KOPT-K1 (cell line): ENCODE results near the gene SPATA33.
"Not testable (repeated sequence)": the region's sequence is repeated elsewhere in the genome, so short reads cannot be mapped to it uniquely, and the experiment has no call there.

Experiments
- H3K27ac ChIP-seq: fragments of 200-600 bp; sonication (generic); 2 replicates; pipeline ENCODE4 v1.5.1; 2016; ENCODE audit warnings: antibody characterized with exemption, mild to moderate bottlenecking, low read depth, low read length; ENCODE audit not compliant: poor library complexity, severe bottlenecking
- H3K36me3 ChIP-seq: fragments of 200-600 bp; sonication (generic); 2 replicates; pipeline ENCODE4 v1.5.1; 2017; ENCODE audit warnings: antibody characterized with exemption, mild to moderate bottlenecking, low read length, moderate library complexity; ENCODE audit not compliant: insufficient read depth
- H3K9me3 ChIP-seq: fragments of 200-600 bp; sonication (generic); 2 replicates; pipeline ENCODE4 v1.5.1; 2017; ENCODE audit warnings: antibody characterized with exemption, low read length, mild to moderate bottlenecking; ENCODE audit not compliant: insufficient read depth, poor library complexity, severe bottlenecking

SPATA33 gene

DNA sequence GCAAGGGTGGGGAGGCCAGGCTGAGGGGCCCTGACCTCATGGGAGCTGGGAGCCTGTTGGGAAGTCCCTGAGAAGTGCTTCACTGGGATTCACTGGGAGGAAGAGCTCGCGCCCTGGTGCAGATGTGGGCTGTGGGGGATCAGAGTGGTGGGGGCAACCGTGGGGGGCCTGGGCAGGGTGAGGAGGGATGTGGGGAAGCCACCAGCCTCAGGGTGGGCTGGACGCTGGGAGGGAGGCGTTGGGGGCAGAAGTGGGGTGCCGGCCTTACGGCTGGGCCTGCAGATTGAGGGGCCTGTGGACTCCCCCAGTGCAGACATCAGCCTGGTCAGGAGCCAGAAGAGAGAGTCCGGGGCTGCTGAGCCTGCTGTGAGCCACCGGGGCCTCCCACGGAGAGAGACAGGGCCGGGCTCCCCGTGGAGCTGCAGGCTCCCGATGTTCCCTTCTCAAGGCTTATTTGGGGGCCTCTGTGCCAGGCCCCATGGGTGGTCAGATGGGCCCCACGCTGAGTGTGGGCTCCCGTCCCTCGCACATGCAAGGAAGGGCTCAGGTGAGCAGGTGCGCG is 36.4 kb upstream of the SPATA33 start:
- no peak overlapping the region for H3K27ac ChIP-seq
- H3K9me3 ChIP-seq = no peaks in the 10 kb centered on the region

DNA sequence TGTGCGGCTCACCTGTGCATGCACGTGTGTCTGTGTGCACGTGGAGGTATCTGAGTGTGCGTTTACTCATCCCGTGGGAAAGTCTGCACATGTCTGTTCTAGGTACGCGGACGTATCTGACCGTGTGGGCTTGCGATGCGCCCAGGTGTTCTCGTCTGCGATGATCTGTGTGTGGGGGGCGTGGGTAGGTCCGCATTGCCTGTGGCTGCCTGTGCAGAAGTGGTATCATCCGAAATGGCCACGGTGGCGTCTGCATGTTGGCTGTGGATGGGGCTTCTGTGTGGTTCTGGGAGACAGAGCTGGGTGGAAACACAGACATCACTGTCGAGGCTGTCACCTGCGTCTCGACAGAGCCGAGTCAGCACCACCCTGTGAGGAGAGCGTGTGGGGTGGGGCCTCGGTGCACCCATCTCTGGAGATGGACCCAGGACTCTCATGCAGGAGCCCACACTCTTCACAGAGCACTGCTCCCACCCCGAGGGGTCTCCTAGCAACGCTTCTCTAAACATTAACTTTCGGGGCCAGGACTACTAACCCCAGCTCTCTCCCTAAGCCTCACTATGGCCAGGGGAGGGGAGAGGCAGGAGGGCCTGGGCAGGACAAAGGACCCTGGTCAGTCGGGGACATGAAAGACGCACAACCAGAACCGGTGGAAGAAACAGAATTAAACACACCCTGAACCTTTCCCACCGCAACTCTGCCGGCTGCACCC is 35.8 kb upstream of the SPATA33 start:
- Histone ChIP-seq H3K9me3 (no peaks in the 10 kb centered on the region), H3K36me3 (no peaks in the 10 kb centered on the region), H3K27ac (no peak overlapping the region)

More for the DNA sequence above, 36.4 kb upstream of the SPATA33 start:
- H3K36me3 ChIP-seq = no peaks in the 10 kb centered on the region

DNA sequence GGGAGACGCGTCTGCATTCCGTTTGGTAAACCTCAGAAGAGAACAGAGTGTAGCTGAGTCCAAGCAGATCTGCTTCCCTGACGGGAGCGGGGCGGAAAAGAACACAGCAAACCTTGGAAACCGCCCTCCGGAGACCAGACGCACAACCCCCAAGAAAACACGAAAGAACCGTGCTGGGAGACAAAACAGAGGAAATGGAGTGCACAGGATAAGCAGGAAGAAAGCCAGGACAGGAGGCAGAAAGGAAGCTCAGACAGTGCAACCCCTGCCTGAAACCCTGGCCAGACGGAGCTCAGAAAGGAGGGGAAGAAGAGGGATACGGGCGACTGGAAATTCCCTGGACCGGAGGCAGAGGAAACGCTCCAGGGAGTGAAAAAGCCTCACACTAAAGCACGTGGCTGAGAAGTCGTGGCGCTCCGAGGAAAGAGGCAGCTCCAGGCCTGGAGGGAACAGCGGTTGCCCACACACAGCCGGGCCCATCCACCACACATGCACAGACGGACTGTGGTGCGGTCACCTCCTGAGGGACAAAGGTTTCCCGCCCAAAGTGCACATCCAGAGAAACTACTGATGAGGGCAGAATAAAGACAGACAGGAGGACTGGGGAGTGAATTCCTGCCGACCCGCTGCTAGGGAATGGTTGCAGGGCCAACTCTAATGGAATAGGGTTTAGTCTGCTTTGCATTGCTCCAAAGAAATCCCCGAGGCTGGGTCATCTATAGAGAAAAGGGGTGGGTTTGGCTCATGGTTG is 34.0 kb upstream of the SPATA33 start:
- Histone ChIP-seq H3K36me3 (no peaks in the 10 kb centered on the region), H3K27ac (no peak overlapping the region)

DNA sequence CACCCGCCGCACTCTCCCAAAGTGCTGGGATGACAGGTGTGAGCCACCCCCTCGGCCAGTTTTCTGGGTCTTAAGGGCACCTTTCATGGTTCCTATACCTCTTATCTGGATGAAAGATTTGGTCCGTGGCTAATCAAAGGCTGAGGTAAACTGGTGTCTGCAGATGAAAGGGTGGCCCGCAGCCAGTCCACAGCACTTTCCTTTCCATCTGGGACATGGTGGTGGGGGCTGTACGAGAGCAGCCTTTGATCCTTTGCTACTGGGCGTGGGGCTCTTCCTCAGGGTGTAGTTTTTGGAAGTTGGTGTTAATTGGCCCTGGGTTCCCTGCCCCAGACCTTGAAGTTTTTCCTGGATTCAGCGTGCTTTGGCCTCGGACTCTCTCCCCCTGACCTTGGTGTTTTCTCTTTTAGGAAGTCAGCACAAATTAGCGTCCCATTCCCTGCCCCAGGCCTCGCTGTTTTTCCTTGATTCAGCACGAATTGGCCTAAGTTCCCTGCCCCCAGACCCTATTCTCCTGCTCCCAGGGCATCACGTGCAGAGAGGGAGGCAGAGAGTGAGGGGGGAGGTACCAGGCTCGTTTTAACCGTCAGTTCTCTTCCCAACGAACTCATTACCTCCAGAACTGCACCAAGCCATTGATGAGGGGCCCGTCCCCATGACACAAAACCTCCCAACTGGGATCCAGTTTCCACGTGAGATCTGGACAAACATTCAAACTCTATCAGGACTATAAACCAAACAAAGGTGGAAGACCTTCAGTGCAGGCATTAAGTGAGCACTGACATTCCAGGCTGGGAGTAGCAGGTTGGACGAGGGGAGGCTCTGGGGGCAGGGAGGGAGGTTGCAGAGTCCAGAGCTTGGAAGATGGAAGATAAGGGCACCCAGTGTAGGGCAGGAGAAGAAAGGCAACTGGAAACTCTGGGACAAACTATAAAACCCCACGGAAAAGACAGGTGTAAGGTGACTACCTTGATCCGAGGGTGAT is 32.6 kb upstream of the SPATA33 start:
- H3K9me3 ChIP-seq = no peaks in the 10 kb centered on the region
- no peak overlapping the region for H3K27ac ChIP-seq
- H3K36me3 ChIP-seq = no peaks in the 10 kb centered on the region

More for the DNA sequence above, 34.0 kb upstream of the SPATA33 start:
- no peaks in the 10 kb centered on the region for H3K9me3 ChIP-seq

DNA sequence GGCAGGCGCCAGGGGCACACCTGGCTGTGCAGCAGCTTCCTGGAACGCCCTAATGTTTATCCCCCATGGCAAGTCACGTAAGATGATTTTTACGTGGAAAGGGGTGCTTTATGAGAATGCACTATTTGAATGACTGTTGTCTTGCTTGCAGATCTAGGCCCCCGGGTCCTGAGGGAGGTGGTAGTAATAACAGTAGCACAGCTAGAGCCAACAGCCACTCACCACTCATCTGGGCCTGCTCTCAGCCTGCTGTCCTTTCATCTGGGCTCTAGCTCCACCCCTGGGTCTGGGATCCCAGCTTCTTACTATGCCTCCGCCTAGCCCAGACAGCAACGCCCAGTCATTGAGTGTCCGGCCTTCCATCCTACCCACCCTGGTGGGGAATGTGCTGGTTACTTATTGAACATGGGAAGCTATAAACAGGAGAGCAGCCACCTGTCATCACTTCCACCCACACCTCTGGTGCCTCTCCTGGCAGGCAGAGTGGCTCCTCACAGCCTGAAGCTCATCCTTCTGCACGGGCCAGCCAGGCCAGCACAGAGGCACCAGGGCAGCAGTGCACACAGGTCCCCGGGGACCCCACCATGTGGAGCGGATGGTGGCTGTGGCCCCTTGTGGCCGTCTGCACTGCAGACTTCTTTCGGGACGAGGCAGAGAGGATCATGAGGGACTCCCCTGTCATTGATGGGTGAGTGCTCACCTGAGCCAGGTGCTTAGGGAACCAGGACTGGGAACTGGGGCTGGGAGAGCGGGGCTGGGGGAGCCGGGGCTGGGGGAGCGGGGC is 27.6 kb upstream of the SPATA33 start:
- Histone ChIP-seq H3K36me3 (no peaks in the 10 kb centered on the region), H3K9me3 (no peaks in the 10 kb centered on the region), H3K27ac (no peak overlapping the region)

DNA sequence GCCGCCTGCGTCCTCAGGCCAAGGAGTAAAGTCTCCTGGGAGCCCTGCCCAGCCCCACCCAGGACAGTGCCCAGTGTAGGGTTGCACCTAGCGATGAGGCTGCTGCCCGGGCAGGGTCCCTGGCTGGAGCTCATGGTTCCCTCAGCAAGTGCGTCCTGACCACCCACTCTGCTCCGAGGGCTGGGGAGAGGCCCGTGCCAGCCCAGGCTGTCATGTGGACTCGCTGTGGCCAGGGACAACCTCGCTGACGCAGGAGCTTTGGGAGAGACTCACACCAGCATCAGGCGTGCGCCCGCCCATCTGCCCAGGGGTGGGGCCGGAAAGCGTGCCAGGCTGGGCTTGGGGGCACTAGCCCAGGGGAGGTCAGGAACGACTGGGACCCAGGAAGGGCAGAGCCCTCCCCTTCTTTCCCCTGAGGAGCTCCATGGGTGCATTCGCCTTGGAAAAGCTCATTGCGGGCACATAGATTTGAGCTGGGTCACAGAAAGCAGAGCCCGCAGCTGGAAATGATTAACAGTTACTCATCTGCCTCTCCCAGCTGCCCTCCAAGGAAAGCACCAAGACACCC is 24.5 kb upstream of the SPATA33 start:
- Histone ChIP-seq H3K27ac (no peak overlapping the region), H3K36me3 (no peaks in the 10 kb centered on the region), H3K9me3 (no peaks in the 10 kb centered on the region)

DNA sequence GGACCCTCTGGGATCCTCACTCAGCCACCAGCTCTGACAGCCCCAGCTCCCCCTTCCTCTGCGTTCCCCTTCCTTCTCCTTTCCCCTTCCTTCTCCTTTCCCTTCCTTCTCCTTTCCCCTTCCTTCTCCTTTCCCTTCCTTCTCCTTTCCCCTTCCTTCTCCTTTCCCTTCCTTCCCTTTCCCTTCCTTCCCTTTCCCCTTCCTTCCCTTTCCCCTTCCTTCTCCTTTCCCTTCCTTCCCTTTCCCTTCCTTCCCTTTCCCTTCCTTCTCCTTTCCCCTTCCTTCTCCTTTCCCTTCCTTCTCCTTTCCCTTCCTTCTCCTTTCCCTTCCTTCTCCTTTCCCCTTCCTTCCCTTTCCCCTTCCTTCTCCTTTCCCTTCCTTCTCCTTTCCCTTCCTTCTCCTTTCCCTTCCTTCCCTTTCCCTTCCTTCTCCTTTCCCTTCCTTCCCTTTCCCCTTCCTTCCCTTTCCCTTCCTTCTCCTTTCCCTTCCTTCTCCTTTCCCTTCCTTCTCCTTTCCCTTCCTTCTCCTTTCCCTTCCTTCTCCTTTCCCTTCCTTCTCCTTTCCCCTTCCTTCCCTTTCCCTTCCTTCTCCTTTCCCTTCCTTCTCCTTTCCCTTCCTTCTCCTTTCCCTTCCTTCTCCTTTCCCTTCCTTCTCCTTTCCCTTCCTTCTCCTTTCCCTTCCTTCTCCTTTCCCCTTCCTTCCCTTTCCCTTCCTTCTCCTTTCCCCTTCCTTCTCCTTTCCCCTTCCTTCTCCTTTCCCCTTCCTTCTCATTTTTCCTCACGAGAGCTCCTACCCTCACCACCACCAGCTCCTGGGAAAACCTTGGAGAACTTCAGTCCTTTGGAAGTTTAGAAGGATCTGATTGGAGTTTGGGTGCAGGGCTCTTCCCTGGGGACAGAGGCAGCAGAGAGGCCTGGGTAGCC is 22.9 kb upstream of the SPATA33 start:
- not testable (repeated sequence) for H3K9me3 ChIP-seq, H3K27ac ChIP-seq, H3K36me3 ChIP-seq

DNA sequence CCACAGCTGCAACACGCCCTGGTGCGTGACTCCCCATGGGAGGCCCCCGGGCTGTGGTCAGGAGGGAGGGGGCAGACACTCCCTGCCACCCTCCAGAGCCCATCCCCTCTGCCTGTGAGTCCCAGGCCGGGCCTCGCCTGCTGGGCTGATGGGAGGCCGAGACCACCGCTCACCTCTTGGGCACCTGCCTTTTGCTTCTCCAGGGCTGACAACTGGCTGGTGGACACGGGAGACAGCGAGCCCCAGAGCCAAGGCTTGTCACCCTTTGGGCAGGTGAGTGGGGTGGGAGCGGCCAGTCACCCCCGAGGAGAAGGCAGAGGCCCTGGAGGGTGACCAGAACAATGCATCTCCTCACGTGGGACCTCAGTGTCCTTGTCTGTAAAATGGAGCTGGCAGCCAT is 21.0 kb upstream of the SPATA33 start:
- Histone ChIP-seq H3K27ac (no peak overlapping the region), H3K9me3 (no peaks in the 10 kb centered on the region), H3K36me3 (no peaks in the 10 kb centered on the region)

DNA sequence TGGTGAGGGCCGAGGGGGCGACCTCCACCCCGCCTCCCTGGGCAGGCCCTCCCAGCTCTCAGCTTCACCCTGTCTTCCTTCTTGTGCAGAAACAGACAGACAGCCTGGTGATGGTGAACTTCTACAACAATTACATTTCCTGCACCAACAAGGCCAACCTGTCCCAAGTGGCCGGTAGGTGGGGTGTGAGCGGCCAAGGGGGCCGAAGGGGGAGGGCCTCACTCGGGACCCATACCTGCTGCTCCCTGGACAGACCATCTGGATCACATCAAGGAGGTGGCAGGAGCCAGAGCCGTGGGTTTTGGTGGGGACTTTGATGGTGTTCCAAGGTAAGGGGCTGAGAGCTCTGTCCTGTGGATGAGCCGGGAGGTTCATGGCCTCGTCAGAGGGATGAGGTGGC is 20.3 kb upstream of the SPATA33 start:
- Histone ChIP-seq H3K9me3 (no peaks in the 10 kb centered on the region), H3K36me3 (no peaks in the 10 kb centered on the region), H3K27ac (no peak overlapping the region)

DNA sequence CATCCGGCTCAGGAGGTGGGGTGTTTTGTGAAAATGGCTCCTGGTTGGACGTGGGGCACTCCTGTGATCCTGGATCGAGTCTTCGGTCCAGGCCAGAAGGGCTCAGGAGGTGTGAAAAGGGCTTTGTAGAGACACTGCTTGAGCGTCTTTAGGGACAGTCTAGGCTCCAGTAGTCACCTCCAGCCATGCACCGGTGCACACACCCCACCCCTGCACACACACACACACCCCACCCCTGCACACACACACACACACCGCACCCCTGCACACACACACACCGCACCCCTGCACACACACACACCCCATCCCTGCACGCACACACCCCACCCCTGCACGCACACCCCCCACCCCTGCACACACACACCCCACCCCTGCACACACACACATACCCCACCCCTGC is 19.2 kb upstream of the SPATA33 start:
- Histone ChIP-seq H3K9me3 (no peaks in the 10 kb centered on the region), H3K27ac (no peak overlapping the region), H3K36me3 (no peaks in the 10 kb centered on the region)

DNA sequence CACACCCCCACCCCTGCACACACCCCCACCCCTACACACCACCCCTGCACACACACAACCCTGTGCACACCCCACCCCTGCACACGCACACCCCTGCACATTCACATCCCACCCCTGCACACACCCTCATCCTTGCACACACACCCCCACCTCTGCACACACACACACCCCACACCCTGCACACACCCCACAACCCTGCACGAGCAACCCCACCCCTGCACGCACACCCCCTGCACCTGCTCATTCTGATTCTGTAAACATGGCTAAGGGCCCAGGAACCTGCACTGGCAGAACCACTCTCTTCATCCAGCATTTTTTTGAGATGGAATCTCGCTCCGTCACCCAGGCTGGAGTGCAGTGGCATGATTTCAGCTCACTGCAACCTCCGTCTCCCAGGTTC is 18.3 kb upstream of the SPATA33 start:
- H3K9me3 ChIP-seq = no peaks in the 10 kb centered on the region
- H3K27ac ChIP-seq = no peak overlapping the region
- H3K36me3 ChIP-seq = peaks cover 4% of the 10 kb centered on the region; the same call in 1 of the 2 replicates

DNA sequence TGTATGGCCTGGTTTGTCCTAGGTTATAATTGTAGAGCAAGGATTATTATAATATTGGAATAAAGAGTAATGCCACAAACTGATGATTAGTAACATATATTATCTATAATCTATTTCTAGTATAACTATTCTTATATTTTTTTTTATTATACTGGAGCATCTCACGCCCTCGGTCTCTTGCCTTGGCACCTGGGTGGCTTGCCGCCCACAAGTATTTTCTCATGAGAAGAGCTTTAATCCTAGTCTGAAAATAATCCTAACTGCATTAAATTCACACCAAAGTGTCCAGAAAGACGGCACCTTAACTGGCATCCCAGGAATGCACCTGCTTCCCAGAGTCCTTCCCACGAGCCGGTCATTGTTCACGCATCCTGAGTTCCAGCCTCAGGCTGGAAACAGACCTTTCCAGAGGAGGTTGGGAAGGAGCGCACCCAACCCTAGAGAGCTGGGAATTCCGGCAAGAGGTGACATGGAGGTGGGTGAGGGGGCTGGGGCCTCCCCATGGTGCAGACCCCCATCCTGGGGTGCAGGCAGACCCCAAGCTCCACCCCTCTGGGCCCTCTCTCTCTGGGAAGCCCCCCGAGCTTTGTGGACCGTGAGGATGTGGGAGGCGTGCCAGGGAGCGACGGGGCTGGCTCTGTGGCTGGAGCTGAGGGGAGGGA is 16.0 kb upstream of the SPATA33 start:
- Histone ChIP-seq H3K27ac (no peak overlapping the region), H3K36me3 (peaks cover 26% of the 10 kb centered on the region), H3K9me3 (no peaks in the 10 kb centered on the region)

DNA sequence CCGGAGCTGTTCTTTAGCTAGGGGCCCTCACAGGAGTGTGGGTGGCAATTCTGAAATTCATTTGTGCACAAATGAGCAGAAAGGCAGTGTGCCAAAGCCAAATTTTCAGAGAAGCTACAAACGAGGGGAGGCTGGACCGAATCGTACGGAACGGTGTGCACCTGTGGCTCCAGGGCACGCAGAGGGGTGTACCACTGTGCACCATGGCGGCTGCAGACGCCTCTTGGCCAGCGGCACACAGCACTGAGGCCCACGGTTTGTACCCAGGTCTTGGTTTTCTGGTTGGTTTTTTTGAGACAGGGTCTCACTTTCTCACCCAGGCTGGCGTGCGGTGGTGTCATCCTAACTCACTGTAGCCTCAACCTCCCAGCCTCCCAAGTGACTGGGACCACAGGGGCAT is 15.1 kb upstream of the SPATA33 start:
- Histone ChIP-seq H3K36me3 (peaks cover 34% of the 10 kb centered on the region), H3K27ac (no peak overlapping the region), H3K9me3 (no peaks in the 10 kb centered on the region)
